ACC112 (cell line): ENCODE measurements around the gene JOSD2.
"Not testable (repeated sequence)": the region's sequence is repeated elsewhere in the genome, so short reads cannot be mapped to it uniquely, and the experiment has no call there.

Experiments
- H2AFZ ChIP-seq: fragments of 200-600 bp; sonication (generic); one replicate; pipeline ENCODE4 v1.6.0; 2017; ENCODE audit warnings: antibody characterized with exemption, low read length; ENCODE audit not compliant: unreplicated experiment
- H3K27ac ChIP-seq: fragments of 200-600 bp; sonication (generic); 2 replicates; pipeline ENCODE4 v1.5.1; 2014; ENCODE audit warnings: low read depth, mild to moderate bottlenecking, antibody characterized with exemption, low read length, moderate library complexity
- H3K27me3 ChIP-seq: fragments of 200-600 bp; sonication (generic); 2 replicates; pipeline ENCODE4 v1.6.1; 2014; ENCODE audit warnings: mild to moderate bottlenecking, antibody characterized with exemption, low read length, moderate library complexity, mixed read lengths; ENCODE audit not compliant: insufficient read depth
- H3K36me3 ChIP-seq: fragments of 200-600 bp; sonication (generic); 2 replicates; pipeline ENCODE4 v1.6.1; 2016; ENCODE audit warnings: mild to moderate bottlenecking, antibody characterized with exemption, low read length, moderate library complexity, mixed read lengths; ENCODE audit not compliant: insufficient read depth
- H3K4me1 ChIP-seq: fragments of 200-600 bp; sonication (generic); one replicate; pipeline ENCODE4 v1.6.1; 2016; ENCODE audit warnings: low read length, mixed read lengths; ENCODE audit not compliant: insufficient read depth, unreplicated experiment, control insufficient read depth
- H3K4me3 ChIP-seq: fragments of 200-600 bp; sonication (generic); 2 replicates; pipeline ENCODE4 v1.5.1; 2014; ENCODE audit warnings: mild to moderate bottlenecking, low read depth, low read length
- H3K79me2 ChIP-seq: fragments of 200-600 bp; sonication (generic); one replicate; pipeline ENCODE4 v1.6.0; 2016; ENCODE audit warnings: low read length; ENCODE audit not compliant: control insufficient read depth, unreplicated experiment, insufficient read depth

Gene JOSD2

GRCh38 chr19:50542943-50543342, 32.0 kb upstream of the JOSD2 start:
- no peaks in the 10 kb centered on the region for H3K79me2 ChIP-seq
- no peaks in the 10 kb centered on the region for H3K27me3 ChIP-seq
- no peak overlapping the region for H3K4me3 ChIP-seq
- no peak overlapping the region for H3K27ac ChIP-seq
- H3K4me1 ChIP-seq = no peaks in the 10 kb centered on the region
- H3K36me3 ChIP-seq = no peaks in the 10 kb centered on the region
- H2AFZ ChIP-seq = no peak overlapping the region

- Histone ChIP-seq H3K4me1 (no peaks in the 10 kb centered on the region), H2AFZ (no peak overlapping the region)
Observed at GRCh38 chr19:50537769-50538230, 26.8 kb upstream of the JOSD2 start.

GRCh38 chr19:50537306-50537685, 26.3 kb upstream of the JOSD2 start:
- Histone ChIP-seq H3K4me1 (no peaks in the 10 kb centered on the region), H3K27me3 (no peaks in the 10 kb centered on the region), H3K27ac (no peak overlapping the region), H3K4me3 (no peak overlapping the region), H3K36me3 (no peaks in the 10 kb centered on the region), H2AFZ (no peak overlapping the region), H3K79me2 (no peaks in the 10 kb centered on the region)

More at GRCh38 chr19:50537769-50538230, 26.8 kb upstream of the JOSD2 start:
- no peaks in the 10 kb centered on the region for H3K27me3 ChIP-seq
- H3K79me2 ChIP-seq = no peaks in the 10 kb centered on the region
- no peak overlapping the region for H3K27ac ChIP-seq
- no peak overlapping the region for H3K4me3 ChIP-seq
- H3K36me3 ChIP-seq = no peaks in the 10 kb centered on the region

GRCh38 chr19:50536662-50537305, 25.8 kb upstream of the JOSD2 start:
- Histone ChIP-seq H3K4me1 (no peaks in the 10 kb centered on the region), H3K36me3 (no peaks in the 10 kb centered on the region), H3K4me3 (no peak overlapping the region), H3K27ac (no peak overlapping the region), H3K27me3 (no peaks in the 10 kb centered on the region), H3K79me2 (no peaks in the 10 kb centered on the region), H2AFZ (no peak overlapping the region)

- H3K79me2 ChIP-seq = no peaks in the 10 kb centered on the region
- no peaks in the 10 kb centered on the region for H3K27me3 ChIP-seq
Observed at GRCh38 chr19:50535672-50536187, 24.7 kb upstream of the JOSD2 start.

GRCh38 chr19:50534478-50534877, 23.5 kb upstream of the JOSD2 start:
- no peak overlapping the region for H3K27ac ChIP-seq
- H3K4me3 ChIP-seq = no peak overlapping the region
- H2AFZ ChIP-seq = no peak overlapping the region
- no peaks in the 10 kb centered on the region for H3K27me3 ChIP-seq
- H3K4me1 ChIP-seq = no peaks in the 10 kb centered on the region
- H3K36me3 ChIP-seq = no peaks in the 10 kb centered on the region
- no peaks in the 10 kb centered on the region for H3K79me2 ChIP-seq

More at GRCh38 chr19:50535672-50536187, 24.7 kb upstream of the JOSD2 start:
- Histone ChIP-seq H2AFZ (no peak overlapping the region), H3K4me1 (no peaks in the 10 kb centered on the region), H3K27ac (no peak overlapping the region), H3K4me3 (no peak overlapping the region), H3K36me3 (no peaks in the 10 kb centered on the region)

- Histone ChIP-seq H3K36me3 (no peaks in the 10 kb centered on the region), H3K4me3 (no peak overlapping the region), H2AFZ (no peak overlapping the region), H3K4me1 (no peaks in the 10 kb centered on the region), H3K27ac (no peak overlapping the region), H3K27me3 (no peaks in the 10 kb centered on the region), H3K79me2 (no peaks in the 10 kb centered on the region)
Observed at GRCh38 chr19:50532952-50533351, 22.0 kb upstream of the JOSD2 start.

- no peak overlapping the region for H3K4me3 ChIP-seq
- no peaks in the 10 kb centered on the region for H3K36me3 ChIP-seq
- H3K79me2 ChIP-seq = no peaks in the 10 kb centered on the region
- no peak overlapping the region for H3K27ac ChIP-seq
- H3K27me3 ChIP-seq = no peaks in the 10 kb centered on the region
- H2AFZ ChIP-seq = no peak overlapping the region
- H3K4me1 ChIP-seq = no peaks in the 10 kb centered on the region
Observed at GRCh38 chr19:50531171-50531612, 20.2 kb upstream of the JOSD2 start.

GRCh38 chr19:50528052-50528451, 17.1 kb upstream of the JOSD2 start:
- H3K4me3 ChIP-seq, H3K4me1 ChIP-seq, H2AFZ ChIP-seq, H3K27me3 ChIP-seq, H3K27ac ChIP-seq, H3K79me2 ChIP-seq, H3K36me3 ChIP-seq: not testable (repeated sequence)

- H3K36me3 ChIP-seq = no peaks in the 10 kb centered on the region
- no peak overlapping the region for H2AFZ ChIP-seq
- no peaks in the 10 kb centered on the region for H3K27me3 ChIP-seq
- H3K4me3 ChIP-seq = no peak overlapping the region
- no peaks in the 10 kb centered on the region for H3K79me2 ChIP-seq
- H3K27ac ChIP-seq = no peak overlapping the region
- H3K4me1 ChIP-seq = no peaks in the 10 kb centered on the region
Observed at GRCh38 chr19:50522881-50523280, 11.9 kb upstream of the JOSD2 start.

- H3K79me2 ChIP-seq = no peaks in the 10 kb centered on the region
- no peak overlapping the region for H3K27ac ChIP-seq
- H3K36me3 ChIP-seq = no peaks in the 10 kb centered on the region
- no peak overlapping the region for H2AFZ ChIP-seq
- no peak overlapping the region for H3K4me3 ChIP-seq
- no peaks in the 10 kb centered on the region for H3K4me1 ChIP-seq
- H3K27me3 ChIP-seq = no peaks in the 10 kb centered on the region
Observed at GRCh38 chr19:50520822-50521465, 10.0 kb upstream of the JOSD2 start.
